ENCODE results near the gene STPG1.

DNA sequence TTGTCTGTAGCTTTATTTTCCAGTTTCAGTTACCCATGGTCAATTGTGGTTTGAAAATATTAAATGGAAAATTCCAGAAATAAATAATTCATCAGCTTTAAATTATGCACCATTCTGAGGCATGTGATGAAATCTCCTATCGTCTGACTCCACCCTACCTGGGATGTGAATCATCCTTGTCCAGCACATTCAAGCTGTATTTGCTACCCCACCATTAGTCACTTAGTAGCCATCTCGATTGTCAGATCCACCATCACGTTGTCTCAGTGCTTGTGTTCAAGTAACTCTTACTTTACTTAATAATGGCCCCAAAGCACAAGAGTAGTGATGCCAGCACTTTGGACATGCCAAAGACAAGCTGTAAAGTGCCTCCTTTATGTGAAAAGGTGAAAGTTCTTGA lies 4.0 kb downstream of the STPG1 start:
- TF ChIP-seq, protein P1, sequence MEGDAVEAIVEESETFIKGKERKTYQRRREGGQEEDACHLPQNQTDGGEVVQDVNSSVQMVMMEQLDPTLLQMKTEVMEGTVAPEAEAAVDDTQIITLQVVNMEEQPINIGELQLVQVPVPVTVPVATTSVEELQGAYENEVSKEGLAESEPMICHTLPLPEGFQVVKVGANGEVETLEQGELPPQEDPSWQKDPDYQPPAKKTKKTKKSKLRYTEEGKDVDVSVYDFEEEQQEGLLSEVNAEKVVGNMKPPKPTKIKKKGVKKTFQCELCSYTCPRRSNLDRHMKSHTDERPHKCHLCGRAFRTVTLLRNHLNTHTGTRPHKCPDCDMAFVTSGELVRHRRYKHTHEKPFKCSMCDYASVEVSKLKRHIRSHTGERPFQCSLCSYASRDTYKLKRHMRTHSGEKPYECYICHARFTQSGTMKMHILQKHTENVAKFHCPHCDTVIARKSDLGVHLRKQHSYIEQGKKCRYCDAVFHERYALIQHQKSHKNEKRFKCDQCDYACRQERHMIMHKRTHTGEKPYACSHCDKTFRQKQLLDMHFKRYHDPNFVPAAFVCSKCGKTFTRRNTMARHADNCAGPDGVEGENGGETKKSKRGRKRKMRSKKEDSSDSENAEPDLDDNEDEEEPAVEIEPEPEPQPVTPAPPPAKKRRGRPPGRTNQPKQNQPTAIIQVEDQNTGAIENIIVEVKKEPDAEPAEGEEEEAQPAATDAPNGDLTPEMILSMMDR (conservative IDR thresholded peaks at IDR 0.05; ENCODE audit: low read depth, low read length): no peak
- TF ChIP-seq EZH2 (IDR thresholded peaks at IDR 0.05; ENCODE audit: low read length, unreplicated experiment): no peak
